ENCODE data around the gene EPHA2. TPM values are rescaled to one million over a fixed set of nuclear protein-coding genes. Genes with fewer than 3 reads are reported as not detected.

EPHA2 gene
- total and polyA plus RNA-seq, 2 experiments from 2014 or later = 9.8 to 26.2 TPM

- no peak for TF ChIP-seq CTCF (IDR thresholded peaks at IDR 0.05; ENCODE audit: low read depth, low read length)
- H3K27me3 ChIP-seq = no peaks in the 10 kb centered on the region
- peak; percentile 32 to 88 for DNase-seq (ENCODE audit: low read depth in 1 of 2, low spot score in 1 of 2)
- peaks cover 73% of the 10 kb centered on the region for H3K4me1 ChIP-seq (ENCODE audit: low read depth)
- H3K9me3 ChIP-seq (ENCODE audit: low read depth) = no peaks in the 10 kb centered on the region
- H3K27ac ChIP-seq = peak overlapping the region; percentile 98
- H3K36me3 ChIP-seq = peaks cover 7% of the 10 kb centered on the region
- H3K4me3 ChIP-seq = no peak overlapping the region
These were observed 12.1 kb downstream of the EPHA2 start for GRCh38 chr1:16143566-16144324.

GRCh38 chr1:16143005-16143565, 12.8 kb downstream of the EPHA2 start:
- TF ChIP-seq CTCF (IDR thresholded peaks at IDR 0.05; ENCODE audit: low read depth, low read length) = no peak
- H3K27me3 ChIP-seq = no peaks in the 10 kb centered on the region
- H3K4me1 ChIP-seq (ENCODE audit: low read depth) = peaks cover 76% of the 10 kb centered on the region
- no peaks in the 10 kb centered on the region for H3K9me3 ChIP-seq (ENCODE audit: low read depth)
- no peak for DNase-seq (ENCODE audit: low read depth in 1 of 2, low spot score in 1 of 2)
- H3K4me3 ChIP-seq = no peak overlapping the region
- H3K27ac ChIP-seq = peak overlapping the region; percentile 98
- peaks cover 4% of the 10 kb centered on the region for H3K36me3 ChIP-seq

GRCh38 chr1:16142383-16142995, 13.4 kb downstream of the EPHA2 start:
- Histone ChIP-seq H3K4me3 (no peak overlapping the region), H3K36me3 (peaks cover 3% of the 10 kb centered on the region), H3K27me3 (no peaks in the 10 kb centered on the region), H3K4me1 (ENCODE audit: low read depth) (peaks cover 75% of the 10 kb centered on the region), H3K9me3 (ENCODE audit: low read depth) (no peaks in the 10 kb centered on the region), H3K27ac (peak overlapping the region; percentile 95)
- DNase-seq (ENCODE audit: low read depth in 1 of 2, low spot score in 1 of 2) = no peak
- TF ChIP-seq CTCF (IDR thresholded peaks at IDR 0.05; ENCODE audit: low read depth, low read length) = no peak

GRCh38 chr1:16141573-16142336, 14.1 kb downstream of the EPHA2 start:
- Histone ChIP-seq H3K27me3 (no peaks in the 10 kb centered on the region), H3K4me1 (ENCODE audit: low read depth) (peaks cover 68% of the 10 kb centered on the region), H3K4me3 (no peak overlapping the region), H3K9me3 (ENCODE audit: low read depth) (no peaks in the 10 kb centered on the region), H3K27ac (peak overlapping the region; percentile 95), H3K36me3 (peaks cover 3% of the 10 kb centered on the region)
- DNase-seq (ENCODE audit: low read depth in 1 of 2, low spot score in 1 of 2) = peak in 1 of 2 donors; percentile 51
- TF ChIP-seq CTCF (IDR thresholded peaks at IDR 0.05; ENCODE audit: low read depth, low read length) = no peak

- H3K9me3 ChIP-seq (ENCODE audit: low read depth) = no peaks in the 10 kb centered on the region
- no peak overlapping the region for H3K4me3 ChIP-seq
- H3K4me1 ChIP-seq (ENCODE audit: low read depth) = peaks cover 56% of the 10 kb centered on the region
- H3K36me3 ChIP-seq = peaks cover 8% of the 10 kb centered on the region
- DNase-seq (ENCODE audit: low read depth in 1 of 2, low spot score in 1 of 2) = no peak
- H3K27ac ChIP-seq = peak overlapping the region; percentile 95
- H3K27me3 ChIP-seq = no peaks in the 10 kb centered on the region
- TF ChIP-seq CTCF (IDR thresholded peaks at IDR 0.05; ENCODE audit: low read depth, low read length) = no peak
These were observed 15.7 kb downstream of the EPHA2 start for GRCh38 chr1:16140068-16140596.

Measured in cardiac muscle cell (in vitro differentiated cells and primary cell).